Measurements from ENCODE around the gene TCIRG1. TPM values are rescaled to one million over a fixed set of nuclear protein-coding genes. Genes with fewer than 3 reads are reported as not detected.

Gene TCIRG1
- polyA plus RNA-seq, 10 donors, result 15.7 to 34.1 (median 24.1) TPM

- no peak for DNase-seq
Measured at GRCh38 chr11:68036717-68037239, 2.0 kb upstream of the TCIRG1 start.

GRCh38 chr11:68037411-68038225 lies 1.2 kb upstream of the TCIRG1 start:
- no peak for DNase-seq

DNA sequence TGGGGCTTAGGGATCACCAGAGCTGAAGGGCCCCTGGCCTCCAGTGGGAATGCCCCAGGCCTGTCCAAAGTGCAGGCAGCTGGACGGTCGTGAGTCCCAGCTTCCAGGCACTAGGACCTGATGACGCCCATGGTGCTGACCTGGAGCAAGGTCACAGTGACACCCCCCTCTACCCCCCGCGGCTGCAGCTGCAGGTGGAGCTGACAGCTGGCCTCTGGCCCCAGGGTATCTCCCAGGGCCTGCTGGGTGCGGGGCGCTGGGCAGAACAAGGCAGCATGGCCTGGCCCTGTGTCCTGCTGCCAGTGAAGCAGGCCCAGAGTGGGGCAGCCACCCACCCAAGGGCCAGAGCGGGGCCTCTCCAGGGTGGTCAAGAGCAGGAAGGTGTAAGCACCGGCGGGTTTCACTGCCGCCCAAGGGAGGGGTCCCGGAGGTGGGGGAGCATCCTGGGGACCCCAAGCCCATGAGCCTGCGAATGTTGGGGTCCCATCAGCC lies 553 bp upstream of the TCIRG1 start:
- DNase-seq, result no peak

DNA sequence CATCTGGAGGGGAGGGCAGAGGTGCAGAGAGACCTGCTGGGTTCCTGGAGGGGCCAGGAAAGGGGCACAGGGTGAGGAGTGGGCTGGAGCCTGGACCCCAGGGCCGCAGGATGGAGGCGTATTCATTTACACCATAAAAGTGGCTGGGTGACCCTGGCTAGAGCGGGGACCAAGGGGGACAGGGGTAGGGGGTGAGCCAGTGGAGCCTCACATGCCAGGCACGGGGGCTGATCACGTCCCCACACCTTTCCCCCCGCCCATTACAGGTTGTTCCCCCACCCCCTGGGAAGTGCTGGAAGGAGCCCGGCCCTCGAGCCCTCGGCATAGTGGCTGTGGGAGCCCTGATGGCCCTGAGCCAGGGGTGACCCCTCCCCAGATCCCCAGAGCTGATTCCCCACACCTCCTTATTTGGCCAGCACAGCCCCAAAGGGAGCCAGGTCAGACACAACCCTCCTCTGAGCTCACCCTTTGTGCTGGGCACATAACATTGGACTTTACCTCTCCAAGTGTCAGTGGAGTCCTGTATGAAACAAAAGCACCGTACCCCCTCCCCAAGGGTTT lies 781 bp downstream of the TCIRG1 start:
- peak in 1 of 3 donors; percentile 46 for DNase-seq

DNA sequence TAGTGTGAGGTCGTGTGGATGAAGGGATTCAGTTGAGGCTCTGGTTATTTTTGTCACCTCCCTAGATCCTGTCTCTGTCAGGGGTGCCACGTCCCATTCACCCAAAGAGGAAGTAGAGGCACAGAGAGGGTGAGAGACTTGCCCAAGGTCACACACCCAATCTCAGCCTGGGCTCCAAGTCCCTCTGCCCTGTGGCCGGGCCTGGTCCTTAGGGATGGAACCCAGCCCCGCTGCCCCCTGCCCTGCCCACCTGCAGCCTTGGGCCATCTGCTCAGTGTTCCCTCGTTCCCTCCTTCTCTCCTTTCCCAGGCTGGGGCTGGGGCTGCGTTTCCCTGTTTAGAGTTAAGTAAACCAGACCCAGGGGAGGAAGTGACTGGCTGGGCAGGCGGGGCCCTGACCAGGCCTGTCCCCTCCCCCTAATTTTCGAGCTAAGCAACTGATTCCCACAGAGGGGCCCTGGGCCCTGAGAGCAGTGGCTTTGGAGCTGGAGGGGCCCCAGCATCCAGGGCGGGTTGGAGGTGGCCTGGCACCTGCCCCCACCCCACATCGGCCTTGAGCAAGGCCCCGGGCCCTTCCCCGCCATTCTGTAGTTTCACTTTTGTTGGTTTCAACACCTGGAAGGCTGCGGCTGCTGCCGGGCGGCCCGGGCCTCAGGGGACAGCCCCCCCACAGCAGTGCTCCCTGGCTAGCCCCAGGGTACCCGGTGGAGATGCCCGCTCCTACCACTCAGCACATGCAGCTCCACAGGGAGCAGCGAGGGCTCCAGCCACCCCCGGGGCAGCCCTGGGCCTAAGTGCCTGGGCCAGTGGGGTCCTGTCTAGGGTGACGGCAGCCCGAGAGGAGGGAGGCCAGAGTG lies 1.5 kb downstream of the TCIRG1 start:
- peak; percentile 54 to 90 (median 72) for DNase-seq

DNA sequence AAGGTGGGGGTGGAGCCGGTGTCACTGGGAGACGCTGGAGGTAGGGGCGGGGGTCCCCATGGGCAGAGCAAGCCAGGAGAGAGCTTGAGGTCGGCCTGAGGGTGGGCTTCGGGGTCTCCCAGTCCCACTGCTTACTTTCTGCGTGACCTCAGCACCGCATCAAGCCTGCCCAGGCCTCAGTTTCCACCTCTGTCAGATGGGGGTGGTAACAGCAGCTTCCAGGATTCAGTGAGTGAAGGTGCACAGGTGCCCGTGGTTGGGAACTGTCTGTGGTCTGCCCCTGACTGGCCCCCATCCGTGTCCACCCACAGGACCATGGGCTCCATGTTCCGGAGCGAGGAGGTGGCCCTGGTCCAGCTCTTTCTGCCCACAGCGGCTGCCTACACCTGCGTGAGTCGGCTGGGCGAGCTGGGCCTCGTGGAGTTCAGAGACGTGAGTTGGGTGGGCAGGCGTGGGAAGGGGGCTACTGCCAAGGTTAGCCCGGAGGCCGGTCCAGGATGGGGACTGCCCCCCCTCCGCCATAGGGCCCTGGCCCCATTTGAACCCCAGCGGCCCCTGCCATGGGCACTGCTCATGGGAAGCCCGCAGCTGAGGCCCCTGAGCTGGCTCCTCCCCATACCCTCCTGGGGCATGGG lies 2.2 kb downstream of the TCIRG1 start:
- no peak for DNase-seq

- DNase-seq, result no peak
Measured at GRCh38 chr11:68041617-68042218, 2.9 kb downstream of the TCIRG1 start.

GRCh38 chr11:68042219-68043028 lies 3.6 kb downstream of the TCIRG1 start:
- DNase-seq, result no peak

- no peak for DNase-seq
Measured at GRCh38 chr11:68043029-68043348, 4.2 kb downstream of the TCIRG1 start.

- DNase-seq, result peak; percentile 44 to 80 (median 45)
Measured at GRCh38 chr11:68043349-68044144, 4.7 kb downstream of the TCIRG1 start.

GRCh38 chr11:68044145-68044813 lies 5.5 kb downstream of the TCIRG1 start:
- DNase-seq, result no peak

DNA sequence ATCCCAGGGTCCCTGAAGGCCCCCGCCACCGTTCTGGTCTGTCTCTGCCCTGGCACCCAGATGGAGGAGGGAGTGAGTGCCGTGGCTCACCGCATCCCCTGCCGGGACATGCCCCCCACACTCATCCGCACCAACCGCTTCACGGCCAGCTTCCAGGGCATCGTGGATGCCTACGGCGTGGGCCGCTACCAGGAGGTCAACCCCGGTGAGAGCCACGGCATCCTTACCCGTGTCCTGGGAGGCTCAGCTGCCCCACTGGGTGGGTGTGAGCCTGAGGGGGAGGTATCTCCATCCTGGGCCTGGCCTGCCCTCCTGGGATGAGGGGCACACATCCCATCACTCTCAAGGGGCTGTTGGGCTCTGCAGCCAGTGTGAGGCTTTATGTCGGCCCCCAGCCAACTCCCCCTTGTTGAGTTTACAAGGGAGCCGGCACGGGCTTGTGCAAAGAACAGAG lies 6.1 kb downstream of the TCIRG1 start:
- DNase-seq, result no peak

DNA sequence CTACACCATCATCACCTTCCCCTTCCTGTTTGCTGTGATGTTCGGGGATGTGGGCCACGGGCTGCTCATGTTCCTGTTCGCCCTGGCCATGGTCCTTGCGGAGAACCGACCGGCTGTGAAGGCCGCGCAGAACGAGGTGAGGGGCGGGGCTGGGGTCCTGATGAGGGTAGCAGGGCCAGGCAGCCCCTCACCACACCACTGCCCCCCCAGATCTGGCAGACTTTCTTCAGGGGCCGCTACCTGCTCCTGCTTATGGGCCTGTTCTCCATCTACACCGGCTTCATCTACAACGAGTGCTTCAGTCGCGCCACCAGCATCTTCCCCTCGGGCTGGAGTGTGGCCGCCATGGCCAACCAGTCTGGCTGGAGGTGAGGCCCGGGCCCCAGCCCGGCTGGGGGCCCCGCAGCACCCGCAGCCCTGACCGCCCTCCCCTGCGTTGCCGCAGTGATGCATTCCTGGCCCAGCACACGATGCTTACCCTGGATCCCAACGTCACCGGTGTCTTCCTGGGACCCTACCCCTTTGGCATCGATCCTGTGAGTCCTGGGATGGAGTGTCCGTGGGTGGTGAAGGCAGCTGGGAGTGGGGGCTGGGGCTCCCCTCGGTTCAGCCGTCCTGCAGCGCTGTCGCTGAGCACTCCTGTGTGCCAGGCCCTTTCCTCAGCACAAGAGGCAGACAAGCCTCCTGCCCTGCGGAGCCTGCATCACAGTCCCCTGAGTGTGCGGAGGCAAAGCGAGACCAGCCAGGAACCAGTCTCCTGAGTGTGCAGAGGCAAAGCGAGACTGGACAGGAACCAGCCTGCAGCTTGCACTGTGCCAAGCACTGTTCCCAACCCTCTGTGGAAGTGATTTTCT lies 8.8 kb downstream of the TCIRG1 start:
- DNase-seq, result no peak

GRCh38 chr11:68048681-68049508 lies 10.1 kb downstream of the TCIRG1 start:
- DNase-seq, result no peak

GRCh38 chr11:68049509-68050370 lies 10.9 kb downstream of the TCIRG1 start:
- DNase-seq, result no peak

DNA sequence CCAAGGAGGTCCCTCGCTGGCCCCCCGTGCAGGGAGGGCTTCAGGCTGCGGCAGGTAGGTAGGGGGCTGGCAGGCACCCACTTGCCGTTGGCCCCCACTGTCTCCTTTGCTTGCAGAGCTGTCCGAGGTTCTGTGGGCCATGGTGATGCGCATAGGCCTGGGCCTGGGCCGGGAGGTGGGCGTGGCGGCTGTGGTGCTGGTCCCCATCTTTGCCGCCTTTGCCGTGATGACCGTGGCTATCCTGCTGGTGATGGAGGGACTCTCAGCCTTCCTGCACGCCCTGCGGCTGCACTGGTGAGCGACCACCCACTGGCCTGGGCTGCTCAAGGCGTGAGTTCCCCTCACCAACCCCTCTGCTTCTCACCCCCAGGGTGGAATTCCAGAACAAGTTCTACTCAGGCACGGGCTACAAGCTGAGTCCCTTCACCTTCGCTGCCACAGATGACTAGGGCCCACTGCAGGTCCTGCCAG lies 11.6 kb downstream of the TCIRG1 start:
- no peak for DNase-seq

All from muscle of back (tissue), 11 donors.